Ureter (tissue), 1 donor: ENCODE measurements around the gene ABHD4. TPM values are rescaled to one million over a fixed set of nuclear protein-coding genes. Genes with fewer than 3 reads are reported as not detected.

ENCODE experiments used
- total RNA-seq: library from RNA; stranded (reverse); gene quantifications from one replicate; pipeline ENCODE4 v1.2.4, GENCODE V29; 2023
- donor health status: DM: yes; HTN: yes; CAD: no.

ABHD4 gene
- total RNA-seq, 1 donor from 2014 or later, result 33.7 TPM

Other genes starting within 250 kb of the ABHD4 start
- 172 TPM for gene DAD1, start 9.1 kb upstream of the ABHD4 start, total RNA-seq
- not detected for gene OR6J1, start 46.1 kb downstream of the ABHD4 start, total RNA-seq
- gene OXA1L, start 168.4 kb downstream of the ABHD4 start, total RNA-seq, result 93.5 TPM
- gene SLC7A7, start 217.1 kb downstream of the ABHD4 start, total RNA-seq, result 10.6 TPM
- gene MRPL52, start 231.6 kb downstream of the ABHD4 start, total RNA-seq, result 77.8 TPM
- 172 TPM for gene MMP14, start 238.3 kb downstream of the ABHD4 start, total RNA-seq